Measurements from ENCODE around the gene ARHGAP28.

DNA sequence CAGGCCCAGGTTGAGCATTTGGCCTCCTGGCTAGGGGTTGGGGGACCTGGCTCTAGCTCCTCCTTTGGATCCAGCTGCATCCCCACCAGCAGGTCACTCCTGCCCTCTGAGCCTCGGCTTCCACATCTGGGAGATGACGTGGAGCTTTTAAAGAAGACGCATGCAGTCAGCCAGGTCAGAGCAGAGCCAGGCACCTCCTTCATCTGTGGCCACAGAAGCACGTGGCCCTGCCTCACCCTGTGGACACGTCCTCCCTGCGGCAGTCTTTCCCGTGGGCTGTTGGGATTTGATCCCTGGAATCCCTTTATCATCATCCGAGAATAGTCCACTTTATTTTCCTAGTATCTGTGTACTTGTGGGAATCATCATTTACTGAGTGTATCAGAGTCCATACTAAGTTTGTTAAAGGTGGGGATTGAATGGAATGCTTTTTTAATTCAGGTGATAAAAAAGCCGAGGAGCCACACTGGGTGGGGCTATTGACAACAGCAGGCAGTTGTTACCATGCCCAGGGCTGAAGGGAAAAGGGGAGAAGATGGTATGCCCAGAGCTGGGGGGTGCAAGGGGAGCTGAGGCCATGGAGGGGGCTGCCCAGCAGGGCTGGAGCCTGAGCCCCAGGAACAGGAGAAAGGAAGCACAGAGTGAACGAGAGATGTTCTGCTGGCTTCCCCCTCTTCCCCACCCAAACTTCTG lies 218.0 kb downstream of the ARHGAP28 start:
- no peak for TF ChIP-seq POLR2A (IDR thresholded peaks at IDR 0.05)
- TF ChIP-seq, protein P1, sequence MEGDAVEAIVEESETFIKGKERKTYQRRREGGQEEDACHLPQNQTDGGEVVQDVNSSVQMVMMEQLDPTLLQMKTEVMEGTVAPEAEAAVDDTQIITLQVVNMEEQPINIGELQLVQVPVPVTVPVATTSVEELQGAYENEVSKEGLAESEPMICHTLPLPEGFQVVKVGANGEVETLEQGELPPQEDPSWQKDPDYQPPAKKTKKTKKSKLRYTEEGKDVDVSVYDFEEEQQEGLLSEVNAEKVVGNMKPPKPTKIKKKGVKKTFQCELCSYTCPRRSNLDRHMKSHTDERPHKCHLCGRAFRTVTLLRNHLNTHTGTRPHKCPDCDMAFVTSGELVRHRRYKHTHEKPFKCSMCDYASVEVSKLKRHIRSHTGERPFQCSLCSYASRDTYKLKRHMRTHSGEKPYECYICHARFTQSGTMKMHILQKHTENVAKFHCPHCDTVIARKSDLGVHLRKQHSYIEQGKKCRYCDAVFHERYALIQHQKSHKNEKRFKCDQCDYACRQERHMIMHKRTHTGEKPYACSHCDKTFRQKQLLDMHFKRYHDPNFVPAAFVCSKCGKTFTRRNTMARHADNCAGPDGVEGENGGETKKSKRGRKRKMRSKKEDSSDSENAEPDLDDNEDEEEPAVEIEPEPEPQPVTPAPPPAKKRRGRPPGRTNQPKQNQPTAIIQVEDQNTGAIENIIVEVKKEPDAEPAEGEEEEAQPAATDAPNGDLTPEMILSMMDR (IDR thresholded peaks at IDR 0.05) = no peak

All from prostate gland (tissue), 2 donors.